22Rv1 (cell line): ENCODE results near the gene ZNF526.

Experiments
- ZFX ChIP-seq: fragments of 450-650 bp; IDR thresholded peaks from 2 replicates; pipeline ENCODE4 v1.6.1; 2017; ENCODE audit warnings: antibody characterized with exemption, borderline replicate concordance
- TF ChIP-seq, protein P1 (sequence below): fragments of 450-650 bp; IDR thresholded peaks from 2 replicates; pipeline ENCODE4 v1.5.1; 2017; ENCODE audit warnings: mild to moderate bottlenecking

- TF ChIP-seq, protein P1, sequence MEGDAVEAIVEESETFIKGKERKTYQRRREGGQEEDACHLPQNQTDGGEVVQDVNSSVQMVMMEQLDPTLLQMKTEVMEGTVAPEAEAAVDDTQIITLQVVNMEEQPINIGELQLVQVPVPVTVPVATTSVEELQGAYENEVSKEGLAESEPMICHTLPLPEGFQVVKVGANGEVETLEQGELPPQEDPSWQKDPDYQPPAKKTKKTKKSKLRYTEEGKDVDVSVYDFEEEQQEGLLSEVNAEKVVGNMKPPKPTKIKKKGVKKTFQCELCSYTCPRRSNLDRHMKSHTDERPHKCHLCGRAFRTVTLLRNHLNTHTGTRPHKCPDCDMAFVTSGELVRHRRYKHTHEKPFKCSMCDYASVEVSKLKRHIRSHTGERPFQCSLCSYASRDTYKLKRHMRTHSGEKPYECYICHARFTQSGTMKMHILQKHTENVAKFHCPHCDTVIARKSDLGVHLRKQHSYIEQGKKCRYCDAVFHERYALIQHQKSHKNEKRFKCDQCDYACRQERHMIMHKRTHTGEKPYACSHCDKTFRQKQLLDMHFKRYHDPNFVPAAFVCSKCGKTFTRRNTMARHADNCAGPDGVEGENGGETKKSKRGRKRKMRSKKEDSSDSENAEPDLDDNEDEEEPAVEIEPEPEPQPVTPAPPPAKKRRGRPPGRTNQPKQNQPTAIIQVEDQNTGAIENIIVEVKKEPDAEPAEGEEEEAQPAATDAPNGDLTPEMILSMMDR: no peak
- TF ChIP-seq ZFX: no peak
Measured at GRCh38 chr19:42191855-42192254, 28.3 kb upstream of the ZNF526 start.
